Heart left ventricle (tissue), 13 donors: Measurements from ENCODE around the gene SORCS2.

Experiments
- POLR2A ChIP-seq, 2 donors: fragments of 450-650 bp; IDR thresholded peaks; one replicate each; pipeline ENCODE4 v1.6.1; 2017; ENCODE audit warnings: antibody characterized with exemption in 2 of 2, mild to moderate bottlenecking in 2 of 2, moderate library complexity in 2 of 2
- TF ChIP-seq, protein P1 (sequence below), 12 donors: fragments of 200-600 bp; sonication (generic) in 4 of 12; IDR thresholded peaks; one replicate each; pipeline versions ENCODE4 v1.5.0 to v1.8.0; 2018 to 2022; ENCODE audit warnings: antibody characterized with exemption in 12 of 12, mild to moderate bottlenecking in 5 of 12
- donor health status: ischemic (EF 13 %, LVEDD 7.1; RV severe dilation, severe dysfunction).
- donor health status: DM: no; HTN: yes; CAD: no.
- donor health status: DM: no; HTN: no; CAD: no.
- donor health status: ischemic (EF 25% LVEDD 6.9; RV normal size, moderate dysfunction).
- donor health status: ischemic (EF 25% LVEDD 5.7; RV mildly dilated, moderate dysfunction).
- donor health status: ischemic (EF 35%, LVEDD 5.7; RV mildly dilated, moderate dysfunction).
- donor health status: nonischemic (EF 11% LVEDD 7.7; RV severe dilation, severe dysfunction).
- donor health status: DM: yes; HTN: yes; CAD: no.
- donor health status: PGD.
- donor health status: ischemic (EF 29% LVEDD 5.4; RV normal size, mild dysfunction).
- donor health status: nonischemic (EF 23%, LVEDD 6.1; RV moderate dilation, normal function).

DNA sequence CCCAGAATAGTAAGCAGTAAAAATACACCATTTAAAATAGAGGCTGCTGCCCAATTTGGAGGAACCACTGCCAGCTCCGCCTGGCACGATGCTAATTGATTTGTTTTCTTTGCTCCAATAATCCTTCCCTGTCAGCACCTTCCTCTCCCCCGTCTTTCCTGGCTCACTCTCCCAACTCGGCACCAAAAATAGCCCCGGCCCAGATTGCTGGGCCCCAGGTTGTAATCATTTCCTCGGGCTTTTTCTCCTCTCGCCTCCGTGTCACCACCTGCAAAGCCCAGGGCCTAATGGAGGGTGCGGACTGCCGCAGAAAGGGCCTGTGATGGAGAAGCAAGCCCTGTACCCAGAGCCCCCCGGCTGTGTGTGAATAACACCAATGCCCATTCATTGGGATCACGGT is 440.0 kb downstream of the SORCS2 start:
- TF ChIP-seq, protein P1, sequence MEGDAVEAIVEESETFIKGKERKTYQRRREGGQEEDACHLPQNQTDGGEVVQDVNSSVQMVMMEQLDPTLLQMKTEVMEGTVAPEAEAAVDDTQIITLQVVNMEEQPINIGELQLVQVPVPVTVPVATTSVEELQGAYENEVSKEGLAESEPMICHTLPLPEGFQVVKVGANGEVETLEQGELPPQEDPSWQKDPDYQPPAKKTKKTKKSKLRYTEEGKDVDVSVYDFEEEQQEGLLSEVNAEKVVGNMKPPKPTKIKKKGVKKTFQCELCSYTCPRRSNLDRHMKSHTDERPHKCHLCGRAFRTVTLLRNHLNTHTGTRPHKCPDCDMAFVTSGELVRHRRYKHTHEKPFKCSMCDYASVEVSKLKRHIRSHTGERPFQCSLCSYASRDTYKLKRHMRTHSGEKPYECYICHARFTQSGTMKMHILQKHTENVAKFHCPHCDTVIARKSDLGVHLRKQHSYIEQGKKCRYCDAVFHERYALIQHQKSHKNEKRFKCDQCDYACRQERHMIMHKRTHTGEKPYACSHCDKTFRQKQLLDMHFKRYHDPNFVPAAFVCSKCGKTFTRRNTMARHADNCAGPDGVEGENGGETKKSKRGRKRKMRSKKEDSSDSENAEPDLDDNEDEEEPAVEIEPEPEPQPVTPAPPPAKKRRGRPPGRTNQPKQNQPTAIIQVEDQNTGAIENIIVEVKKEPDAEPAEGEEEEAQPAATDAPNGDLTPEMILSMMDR (IDR thresholded peaks at IDR 0.05) = no peak
- no peak for TF ChIP-seq POLR2A (IDR thresholded peaks at IDR 0.05)
